ENCODE data around the gene ERCC6L2.

- TF ChIP-seq CTCF (IDR thresholded peaks at IDR 0.05) (no peak), EZH2 (IDR thresholded peaks at IDR 0.05; ENCODE audit: borderline replicate concordance, insufficient read depth, low read depth, low read length, poor library complexity, severe bottlenecking) (no peak)
Measured at GRCh38 chr9:95985440-95986055, 110.1 kb downstream of the ERCC6L2 start.

Data from B cell (primary cell).